Stomach (tissue), 4 donors: ENCODE measurements around the gene OR51B4.

Source experiments
- CTCF ChIP-seq, 7 experiments: fragments of 450-650 bp in 4 of 7; fragments of 200-600 bp in 3 of 7; sonication (generic) in 3 of 7; IDR thresholded peaks; one replicate each; pipeline ENCODE4 v1.5.1; 2016 to 2019; ENCODE audit warnings: antibody characterized with exemption in 7 of 7, control low read depth in 2 of 7, mild to moderate bottlenecking in 1 of 7
- EP300 ChIP-seq: sonication (generic); formaldehyde crosslinking; IDR thresholded peaks from one replicate; pipeline ENCODE4 v1.6.1; 2017; ENCODE audit warnings: antibody characterized with exemption
- POLR2A ChIP-seq, 4 donors: fragments of 450-650 bp; IDR thresholded peaks; one replicate each; pipeline ENCODE4 v1.6.1; 2016; ENCODE audit warnings: antibody characterized with exemption in 4 of 4, control low read depth in 2 of 4, mild to moderate bottlenecking in 1 of 4, moderate library complexity in 1 of 4

DNA sequence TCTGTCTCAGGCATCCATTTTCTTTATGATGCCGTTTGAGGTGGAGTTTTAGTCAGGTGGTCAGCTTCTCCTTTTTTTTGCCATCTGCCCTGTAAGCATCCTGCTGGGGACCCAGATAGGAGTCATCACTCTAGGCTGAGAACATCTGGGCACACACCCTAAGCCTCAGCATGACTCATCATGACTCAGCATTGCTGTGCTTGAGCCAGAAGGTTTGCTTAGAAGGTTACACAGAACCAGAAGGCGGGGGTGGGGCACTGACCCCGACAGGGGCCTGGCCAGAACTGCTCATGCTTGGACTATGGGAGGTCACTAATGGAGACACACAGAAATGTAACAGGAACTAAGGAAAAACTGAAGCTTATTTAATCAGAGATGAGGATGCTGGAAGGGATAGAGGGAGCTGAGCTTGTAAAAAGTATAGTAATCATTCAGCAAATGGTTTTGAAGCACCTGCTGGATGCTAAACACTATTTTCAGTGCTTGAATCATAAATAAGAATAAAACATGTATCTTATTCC, 21.1 kb downstream of the OR51B4 start:
- no peak for TF ChIP-seq POLR2A (IDR thresholded peaks at IDR 0.05)
- TF ChIP-seq CTCF (IDR thresholded peaks at IDR 0.05) = no peak
- no peak for TF ChIP-seq EP300
